Activated CD4-positive, alpha-beta T cell treated with anti-CD3 and anti-CD28 coated beads, Interleukin-2, Interleukin-4, amounts not matched to agents 100 ng/mL and 50 ng/mL, durations not matched to agents 16 hours and 8 hours (primary cell): Measurements from ENCODE around the gene NKAPD1.
"Not testable (repeated sequence)": the region's sequence is repeated elsewhere in the genome, so short reads cannot be mapped to it uniquely, and the experiment has no call there.

Experiments
- DNase-seq: peaks from one replicate; pipeline ENCODE4 v3.0.0-alpha.2; 2020; ENCODE audit warnings: low spot score

Gene NKAPD1

DNA sequence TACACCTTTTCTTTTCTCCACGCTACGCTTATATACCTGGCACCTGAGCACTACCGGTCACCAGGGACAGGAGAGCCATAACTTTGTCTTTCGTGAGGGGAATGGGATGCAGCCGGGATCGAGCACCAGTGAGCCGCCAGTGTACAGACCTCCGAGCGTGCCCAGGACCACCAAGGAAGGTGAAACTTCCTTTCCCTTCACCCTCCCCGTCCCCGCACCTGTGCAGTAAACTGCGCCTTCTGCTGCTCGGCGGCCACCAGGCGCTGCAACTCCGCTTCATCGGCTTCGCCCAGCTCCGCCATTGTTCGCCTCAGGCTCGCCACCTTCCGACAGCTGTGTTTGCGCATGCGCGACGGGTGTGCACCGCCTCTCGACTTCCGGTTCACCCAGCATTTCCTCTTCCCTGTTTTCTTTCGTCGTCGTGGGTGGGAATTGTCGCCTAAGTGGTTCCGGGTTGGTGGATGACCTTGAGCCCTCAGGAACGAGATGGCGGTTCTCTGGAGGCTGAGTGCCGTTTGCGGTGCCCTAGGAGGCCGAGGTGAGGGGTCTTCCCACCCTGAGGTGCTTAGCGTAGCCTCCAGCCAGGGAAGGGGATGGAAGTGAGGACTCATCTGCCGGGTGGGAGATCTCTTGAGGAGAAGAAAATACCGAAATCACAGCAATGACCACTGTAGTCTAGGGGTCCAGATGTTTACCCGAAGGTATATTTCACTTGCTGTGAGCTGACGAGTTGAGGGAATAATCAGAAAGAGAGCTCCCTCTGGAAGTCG lies 12.5 kb downstream of the NKAPD1 start, which contains the start of the genes SDHD and TIMM8B:
TSS of gene SDHD (plus strand) at position 452 of the 770 bp plus-strand sequence. CDS start at position 487, 35 bp downstream.
TSS of gene TIMM8B (minus strand) at position 335 of the 770 bp plus-strand sequence. CDS start at position 302, 33 bp downstream.
- DNase-seq = peak; percentile 98

DNA sequence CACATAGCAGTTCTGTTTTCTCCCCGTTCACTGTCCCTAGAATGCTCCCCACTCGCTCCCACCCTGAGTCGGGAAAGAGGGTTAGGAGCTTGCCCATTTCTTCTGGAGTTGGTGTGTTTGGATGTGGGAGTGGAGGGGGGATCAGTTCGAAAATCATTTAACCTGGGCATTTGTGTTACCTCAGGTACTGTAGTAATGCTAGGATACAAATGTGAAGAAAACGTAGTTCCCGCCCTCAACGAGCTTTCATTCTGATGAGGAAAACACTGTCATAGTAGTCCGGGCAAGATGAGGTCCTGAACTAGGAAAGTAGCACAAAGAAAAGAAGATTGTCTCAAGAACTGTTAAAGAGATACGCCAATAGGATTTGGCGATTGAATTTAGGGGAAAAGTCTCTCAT lies 13.1 kb downstream of the NKAPD1 start:
- DNase-seq = no peak

DNA sequence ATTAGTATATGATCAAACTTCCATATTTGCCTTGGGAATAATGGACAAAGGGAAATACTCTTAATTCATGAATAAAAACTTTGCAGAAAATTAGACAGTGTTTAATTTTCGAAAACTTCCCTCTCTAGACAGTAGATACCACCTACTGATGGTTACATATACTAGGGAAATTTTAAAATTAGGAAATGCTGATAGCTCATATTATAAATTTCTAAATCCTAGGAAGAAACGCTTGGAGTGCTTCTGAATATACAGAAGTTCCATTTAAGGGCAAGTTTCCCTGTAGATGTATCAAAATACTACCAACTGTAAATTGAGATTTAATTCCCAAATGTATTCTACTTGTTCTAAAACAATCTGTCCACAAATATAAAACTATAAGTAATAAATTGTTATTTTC lies 21.2 kb downstream of the NKAPD1 start:
- DNase-seq = not testable (repeated sequence)

DNA sequence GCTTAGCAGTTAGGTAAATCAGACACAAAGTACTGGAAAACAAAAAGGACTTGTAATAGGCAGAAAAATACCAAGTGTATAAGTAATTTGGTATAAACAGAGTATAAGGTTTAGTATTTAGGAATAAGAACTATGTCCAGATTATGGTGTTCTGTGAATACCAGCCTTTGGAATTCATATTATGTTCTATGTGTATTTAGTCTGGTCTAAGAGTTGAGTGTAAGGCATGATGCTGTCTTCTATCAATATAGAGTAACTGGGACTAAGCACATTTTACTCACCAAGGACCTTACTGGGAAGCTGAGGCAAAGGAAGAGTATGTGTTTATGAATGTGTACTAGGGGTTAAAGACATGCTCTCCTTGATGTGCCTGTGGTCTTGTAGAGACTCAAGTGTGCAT lies 22.1 kb downstream of the NKAPD1 start:
- no peak for DNase-seq

DNA sequence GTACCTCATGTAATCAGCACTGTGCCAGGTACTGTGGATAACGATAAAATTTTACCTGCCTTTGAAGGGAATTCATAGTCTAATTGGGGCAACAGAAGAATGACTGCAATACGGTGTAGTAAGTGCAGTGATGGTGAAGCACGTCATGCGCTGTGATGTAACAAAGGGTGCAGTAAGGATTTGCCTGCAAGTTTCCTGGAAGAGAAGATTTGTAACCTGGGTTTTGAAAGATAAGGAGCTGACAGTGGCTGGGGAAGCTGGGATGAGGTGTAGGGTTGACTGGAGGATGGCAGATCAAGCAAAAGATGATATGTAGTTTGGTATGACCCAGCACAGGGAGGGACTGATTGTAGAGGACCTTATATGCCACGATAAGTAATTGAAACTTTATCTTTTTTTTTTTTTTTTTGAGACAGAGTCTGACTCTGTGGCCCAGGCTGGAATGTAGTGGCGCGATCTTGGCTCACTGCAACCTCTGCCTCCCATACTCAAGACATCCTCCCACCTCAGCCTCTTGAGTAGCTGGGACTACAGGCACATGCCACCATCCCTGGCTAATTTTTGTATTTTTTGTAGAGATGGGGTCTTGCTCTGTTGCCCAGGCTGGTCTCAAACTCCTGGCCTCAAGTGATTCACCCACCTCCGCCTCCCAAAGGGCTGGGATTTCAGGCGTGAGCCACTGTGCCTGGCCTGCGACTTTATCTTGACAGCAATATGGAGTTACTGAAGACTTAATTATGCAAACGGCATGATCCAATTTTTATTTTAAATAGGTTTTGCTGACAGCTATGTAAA lies 23.8 kb downstream of the NKAPD1 start:
- DNase-seq = no peak

DNA sequence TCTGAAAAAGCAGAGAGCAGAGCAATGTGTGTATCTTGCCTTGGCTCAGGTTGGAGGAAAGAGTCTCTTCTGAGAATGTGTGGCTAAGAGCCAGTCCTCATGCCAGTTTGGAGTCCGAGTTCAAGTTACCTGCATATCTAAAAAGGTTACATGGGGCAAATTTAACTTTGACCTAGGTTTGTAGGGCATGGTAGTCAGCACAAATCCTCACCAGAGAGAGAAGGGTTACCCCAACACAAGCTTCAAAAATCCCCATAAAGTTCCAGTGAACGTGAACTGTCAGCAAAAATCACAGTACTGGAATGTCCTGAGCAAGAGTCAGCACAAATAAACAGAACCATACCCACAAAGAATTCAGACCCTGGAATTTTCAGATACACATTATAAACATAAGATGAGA lies 26.4 kb downstream of the NKAPD1 start:
- no peak for DNase-seq

DNA sequence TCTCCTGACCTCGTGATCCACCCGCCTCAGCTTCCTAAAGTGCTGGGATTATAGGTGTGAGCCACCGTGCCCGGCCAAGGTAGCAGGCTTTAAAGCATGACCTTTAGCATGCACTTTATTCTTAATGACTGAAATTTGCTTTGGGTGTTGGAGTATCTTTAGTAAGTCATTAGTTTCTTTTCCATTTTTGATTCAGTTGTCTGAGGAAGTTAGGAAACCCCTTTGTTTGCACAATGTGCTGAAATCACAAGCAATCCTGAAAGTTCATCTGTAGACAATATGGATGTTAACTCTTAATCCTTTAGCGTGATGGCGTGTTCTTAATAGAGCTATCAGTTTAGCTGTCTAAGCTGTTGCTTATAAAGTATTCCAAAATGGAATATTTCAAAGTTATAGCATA lies 29.3 kb downstream of the NKAPD1 start:
- no peak for DNase-seq

DNA sequence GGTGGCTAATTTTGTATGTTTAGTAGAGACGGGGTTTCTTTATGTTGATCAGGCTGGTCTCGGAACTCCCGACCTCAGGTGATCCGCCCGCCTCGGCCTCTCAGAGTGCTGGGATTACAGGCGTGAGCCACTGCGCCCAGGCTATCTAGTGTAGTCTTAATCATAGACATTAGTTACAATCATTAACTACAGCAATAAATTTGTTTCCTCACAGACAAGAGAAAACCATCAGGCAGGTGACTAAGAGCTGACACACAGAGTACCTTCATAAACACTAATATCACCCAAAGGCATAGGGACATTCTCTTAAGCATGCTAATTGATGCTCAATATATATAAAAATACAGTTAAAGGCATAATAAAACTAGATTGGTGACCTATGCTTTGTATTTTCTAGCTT lies 32.0 kb downstream of the NKAPD1 start:
- DNase-seq = no peak

DNA sequence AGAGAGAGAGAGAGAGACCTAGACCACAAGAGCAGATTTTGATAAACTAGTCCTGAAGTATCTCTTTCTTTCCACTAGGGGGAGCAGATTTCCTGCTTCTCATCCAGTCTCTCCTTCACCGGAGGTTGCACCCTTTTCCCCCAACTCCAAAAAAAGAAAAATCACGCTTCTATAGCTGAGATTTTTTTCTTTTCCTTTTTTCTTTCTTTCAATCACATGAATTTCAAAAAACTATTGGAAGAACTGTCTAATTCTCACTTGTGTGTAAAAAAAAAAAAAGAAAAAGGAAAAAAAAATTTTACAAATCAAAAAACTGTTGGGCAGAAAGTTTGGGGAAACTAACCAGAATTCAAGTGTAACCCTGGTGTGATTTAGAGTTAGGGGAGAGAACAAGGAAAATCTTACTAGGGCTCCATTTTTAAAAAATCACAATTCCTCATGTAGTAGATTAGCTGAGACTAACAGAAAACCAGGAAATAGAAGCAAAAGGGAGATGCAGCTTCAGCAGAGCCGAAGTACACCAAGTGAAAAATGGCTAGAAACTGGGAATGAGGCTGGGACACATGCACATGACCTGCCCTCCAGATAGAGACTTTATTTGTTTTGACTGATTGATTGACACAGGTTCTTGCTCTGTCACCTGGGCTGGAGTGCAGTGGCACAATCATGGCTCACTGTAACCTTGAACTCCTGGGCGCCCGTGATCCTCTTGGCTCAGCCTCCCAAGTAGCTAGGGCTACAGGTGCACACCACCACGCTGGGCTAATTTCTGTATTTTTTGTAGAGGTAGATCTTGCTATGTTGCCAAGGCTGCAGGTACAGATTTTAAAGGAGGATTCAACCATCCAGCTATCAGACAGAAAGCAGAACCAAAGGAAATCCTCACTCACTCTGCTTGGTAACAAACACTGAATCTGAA lies 39.7 kb downstream of the NKAPD1 start:
- DNase-seq = peak; percentile 58

DNA sequence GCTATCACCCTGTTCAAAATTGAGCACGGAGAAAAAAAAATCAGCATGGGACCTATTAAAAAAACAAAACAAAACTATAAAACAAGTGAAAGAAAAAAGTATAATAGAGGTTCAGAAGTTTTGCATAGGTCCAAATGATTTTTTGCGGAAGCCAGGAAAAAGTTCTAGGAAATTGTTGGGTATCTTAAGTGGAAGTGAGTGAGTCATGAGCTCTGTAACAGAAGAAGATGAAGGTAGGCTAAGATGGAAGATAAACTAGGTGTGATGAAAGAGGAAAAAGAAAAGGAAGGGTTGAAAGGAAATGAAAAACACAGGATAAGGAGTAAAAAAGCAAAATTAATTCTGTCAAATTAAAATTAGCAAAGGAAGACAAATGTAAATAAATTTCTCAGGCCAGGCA lies 40.4 kb downstream of the NKAPD1 start:
- DNase-seq = no peak

DNA sequence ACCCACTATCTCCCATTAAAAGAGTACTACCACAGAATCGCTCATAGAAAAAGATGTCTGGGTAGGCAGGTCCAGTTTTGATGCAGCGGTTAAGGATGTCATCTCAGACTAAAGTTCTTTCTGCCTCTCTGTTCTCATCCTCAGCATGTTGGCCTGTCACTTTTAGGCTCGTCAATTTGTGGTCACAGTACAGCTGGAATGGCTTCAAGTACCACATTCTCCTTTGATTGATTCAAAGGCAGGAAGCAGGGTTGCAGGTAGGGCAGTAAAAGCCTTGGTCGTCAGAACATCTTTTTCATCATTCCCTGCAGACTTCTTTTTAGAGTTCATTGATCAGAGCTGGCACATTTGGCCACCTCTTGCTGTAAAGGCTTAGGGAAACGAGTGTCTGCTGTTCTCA lies 41.3 kb downstream of the NKAPD1 start:
- no peak for DNase-seq

DNA sequence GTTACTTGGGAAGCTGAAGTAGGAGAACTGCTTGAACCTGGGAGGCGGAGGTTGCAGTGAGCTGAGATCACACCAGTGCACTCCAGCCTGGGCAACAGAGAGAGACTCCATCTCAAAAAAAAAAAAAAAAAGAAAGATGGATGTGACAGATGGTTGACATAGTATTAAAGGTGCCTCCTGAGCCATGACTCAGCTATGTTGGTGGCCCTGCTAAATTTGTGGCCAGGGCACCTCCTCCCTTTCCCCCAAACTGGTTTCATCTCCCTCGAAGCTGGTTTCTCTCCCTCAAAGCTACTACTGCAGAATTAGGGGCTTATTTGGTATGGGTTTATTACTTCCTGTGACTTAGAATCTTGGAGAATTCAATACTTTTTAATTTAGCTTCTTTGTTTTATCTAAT lies 44.1 kb downstream of the NKAPD1 start:
- DNase-seq = peak; percentile 43

DNA sequence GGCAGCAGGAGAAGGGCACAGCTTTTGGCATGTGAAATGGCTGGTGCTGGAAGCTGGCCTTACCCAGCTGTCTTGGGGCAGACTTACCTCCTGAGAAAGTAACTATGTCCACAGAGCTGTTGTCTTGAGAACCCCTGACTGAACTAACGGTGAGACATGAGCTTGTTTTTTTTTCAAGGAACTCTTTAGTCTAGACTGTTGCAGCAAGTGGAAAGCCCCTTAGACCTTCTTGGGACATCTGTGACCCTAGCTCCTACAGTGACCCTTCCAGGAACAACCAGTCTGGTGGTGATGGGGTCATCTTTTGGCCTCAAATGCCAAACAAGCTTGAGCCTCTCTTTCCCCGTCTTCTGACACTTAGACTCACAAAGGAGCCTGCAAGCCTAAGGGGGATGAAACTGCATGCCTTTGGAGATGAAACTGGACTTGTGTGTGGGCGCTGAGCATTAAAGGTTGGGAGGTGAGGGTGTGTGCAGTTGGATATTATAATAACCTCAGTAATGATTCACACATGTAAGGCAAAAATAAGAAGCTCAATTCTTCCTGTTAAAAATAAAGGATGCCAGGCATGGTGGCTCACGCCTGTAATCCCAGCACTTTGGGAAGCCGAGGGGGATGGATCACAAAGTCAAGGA lies 48.0 kb downstream of the NKAPD1 start:
- DNase-seq = no peak

DNA sequence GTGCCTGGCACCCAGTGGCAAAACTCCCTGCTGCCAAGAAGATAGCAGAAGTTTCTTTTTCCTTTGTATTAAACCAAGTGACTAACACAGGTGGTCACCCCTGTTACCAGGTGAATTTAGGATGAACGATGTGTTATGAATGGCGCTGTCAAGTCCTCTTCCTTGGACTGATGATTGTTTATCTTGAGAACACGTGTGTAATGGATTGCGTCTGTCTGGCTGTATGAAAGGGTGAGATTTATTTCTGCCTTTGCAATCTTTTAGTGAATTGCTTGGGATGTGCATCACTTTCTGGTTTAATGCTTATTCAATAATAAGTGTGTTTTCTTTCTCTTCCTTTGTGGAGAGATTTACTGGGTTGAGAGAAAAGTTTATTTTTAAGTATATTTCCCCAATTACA lies 49.0 kb downstream of the NKAPD1 start:
- DNase-seq = no peak

DNA sequence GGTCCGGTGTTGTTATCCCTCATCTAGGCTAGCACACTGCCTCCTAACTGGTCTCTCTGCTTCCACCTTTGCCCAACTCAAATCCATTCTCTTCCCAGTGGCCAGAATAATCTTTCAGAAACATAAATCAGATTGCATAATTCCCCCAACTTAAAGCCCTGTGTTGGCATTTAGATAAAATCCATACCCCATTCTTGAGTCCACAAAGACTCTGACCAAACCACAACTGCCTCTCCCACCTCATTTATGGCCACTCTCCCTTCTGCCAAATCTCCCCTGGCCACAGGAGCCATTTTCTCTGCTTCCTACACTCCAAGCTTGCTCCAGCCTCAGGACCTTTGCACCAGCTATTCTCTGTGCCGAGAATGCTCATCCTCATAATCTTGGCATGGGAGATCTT lies 53.0 kb downstream of the NKAPD1 start:
- no peak for DNase-seq

DNA sequence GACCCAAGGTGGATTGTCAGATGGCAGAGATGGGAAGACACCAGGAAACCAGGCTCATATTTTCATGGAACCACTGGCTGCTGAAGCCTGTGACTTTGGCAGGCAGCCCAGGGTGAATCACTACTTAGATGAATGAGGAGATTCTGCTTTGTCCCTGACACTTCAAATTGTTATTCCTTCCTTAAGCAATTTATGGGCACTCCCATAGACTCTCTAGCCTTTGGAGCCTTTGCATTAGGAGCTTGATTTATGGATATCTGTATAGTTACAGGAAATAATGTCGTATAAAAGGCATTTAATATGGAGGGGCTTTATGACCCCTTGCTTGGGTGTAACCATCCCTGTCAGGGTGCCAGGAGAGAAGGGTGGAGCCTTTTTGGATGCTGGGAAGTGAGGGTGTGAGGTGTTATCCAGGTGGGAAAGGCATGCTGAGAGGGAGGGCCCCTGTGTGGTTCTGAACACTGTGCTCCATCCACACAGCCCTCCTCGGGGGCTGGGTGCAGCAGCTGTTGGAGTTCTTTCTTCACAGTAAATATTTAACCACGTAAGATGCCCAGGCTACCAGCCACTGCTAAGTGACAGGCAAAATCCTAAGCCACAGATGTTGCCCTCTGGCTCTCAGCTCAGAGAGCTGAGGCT lies 54.5 kb downstream of the NKAPD1 start:
- no peak for DNase-seq

DNA sequence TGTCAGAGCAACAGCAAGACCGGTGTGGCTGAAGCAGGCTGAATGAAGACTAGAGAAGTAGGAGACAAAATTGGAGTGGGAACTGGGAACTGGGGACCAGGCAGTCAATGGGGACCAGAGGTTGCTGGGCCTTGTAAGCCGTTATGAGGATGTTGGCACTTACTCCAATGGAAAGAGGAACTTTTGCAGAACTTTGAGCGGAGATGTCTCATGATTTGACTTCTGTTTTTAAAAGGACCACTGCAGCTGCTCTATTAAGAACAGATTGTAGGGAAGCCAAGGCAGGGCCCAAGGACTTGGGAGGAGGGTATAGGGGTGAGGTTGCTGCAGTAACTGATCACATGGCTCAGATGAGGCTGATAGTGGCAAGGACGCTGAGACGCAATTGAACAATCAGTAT lies 55.6 kb downstream of the NKAPD1 start:
- DNase-seq = no peak

DNA sequence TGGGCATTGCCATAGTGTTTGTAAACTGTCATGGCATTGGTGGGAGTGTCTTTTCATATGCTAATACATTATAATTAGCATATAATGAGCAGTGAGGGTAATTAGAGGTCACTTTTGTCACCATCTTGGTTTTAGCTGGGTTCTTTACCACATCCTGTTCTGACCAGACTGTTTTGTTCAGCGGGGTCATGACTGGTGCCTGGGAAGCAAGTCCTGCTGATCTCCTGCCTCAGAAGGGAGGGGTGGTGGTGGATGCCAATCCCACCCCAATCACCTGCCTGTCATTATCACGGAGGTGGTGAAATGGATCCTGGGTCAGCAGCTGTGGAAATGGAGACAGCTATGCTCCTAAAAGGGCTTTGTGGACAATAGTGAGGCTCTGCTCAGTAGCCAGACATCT lies 58.6 kb downstream of the NKAPD1 start:
- DNase-seq = no peak

DNA sequence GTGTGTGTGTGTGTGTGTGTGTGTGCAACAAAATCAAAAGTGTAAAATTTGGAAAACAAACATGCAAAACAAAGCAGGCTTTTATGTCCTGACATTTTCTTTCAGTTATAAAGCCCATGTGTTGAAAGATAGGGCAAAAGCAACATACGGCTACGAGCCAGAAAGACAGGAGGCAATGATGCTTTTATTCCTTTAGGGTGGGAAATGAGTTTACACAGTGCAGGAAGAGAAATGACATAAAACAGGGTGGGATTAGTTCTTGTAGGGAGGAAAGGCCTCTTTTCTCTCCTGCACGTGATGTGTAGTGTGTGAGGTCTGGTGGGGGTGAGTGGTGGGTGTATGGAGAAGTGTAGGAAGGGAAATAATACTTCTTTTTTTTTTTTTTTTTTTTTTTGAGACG lies 60.4 kb downstream of the NKAPD1 start:
- no peak for DNase-seq
